Adrenal gland (tissue), 12 donors: ENCODE results near the gene RGL1. TPM values are rescaled to one million over a fixed set of nuclear protein-coding genes. Genes with fewer than 3 reads are reported as not detected.
A peak's percentile ranks its signal among the peaks of the same experiment; 100 is the strongest.

Source experiments
- DNase-seq, 7 donors: peaks; one replicate each; pipeline ENCODE4 v3.0.0-alpha.2; 2019 to 2020
- H3K27ac ChIP-seq, 5 donors: fragments of 200-600 bp; sonication (generic) in 4 of 5; 1 replicate in 3 of 5; 2 replicates in 2 of 5; pipeline versions ENCODE4 v1.5.1 to v1.8.0; 2016 to 2020; ENCODE audit warnings: mild to moderate bottlenecking in 1 of 5
- H3K27me3 ChIP-seq: fragments of 200-600 bp; 2 replicates; pipeline ENCODE4 v1.8.0; 2021
- H3K36me3 ChIP-seq, 2 donors: fragments of 200-600 bp; replicated peaks in 1 of 2; 1 replicate in 1 of 2; 2 replicates in 1 of 2; pipeline versions ENCODE4 v1.5.1 to v1.8.0; 2018 to 2022
- H3K4me1 ChIP-seq, 2 donors: fragments of 200-600 bp; replicated peaks in 1 of 2; 1 replicate in 1 of 2; 2 replicates in 1 of 2; pipeline versions ENCODE4 v1.5.1 to v1.8.0; 2018 to 2021
- H3K4me3 ChIP-seq, 4 donors: fragments of 200-600 bp; sonication (generic) in 3 of 4; one replicate each; pipeline ENCODE4 v1.5.1; 2016 to 2018
- H3K9me3 ChIP-seq, 3 donors: fragments of 200-600 bp; sonication (generic) in 1 of 3; replicated peaks in 1 of 3; 1 replicate in 2 of 3; 2 replicates in 1 of 3; pipeline versions ENCODE4 v1.5.1 to v1.8.0; 2016 to 2021
- POLR2A ChIP-seq, 2 donors: fragments of 450-650 bp; IDR thresholded peaks; one replicate each; pipeline ENCODE4 v1.6.1; 2017; ENCODE audit warnings: antibody characterized with exemption in 2 of 2, mild to moderate bottlenecking in 2 of 2, moderate library complexity in 1 of 2
- WGBS, 4 donors: extraction: QIAGEN DNeasy Blood & Tissue Kit in 2 of 4; methylation state at CpG; one replicate each; pipeline versions ENCODE4 v1.1.5 to v1.1.7; 2013 to 2017; 5-methylcytosine and 5-hydroxymethylcytosine counted together
- intact Hi-C, 2 donors: fragments of 100-400 bp; cut with DNase I; formaldehyde crosslinking; loops; one replicate each; pipeline versions ENCODE4 v1.14.1 to v1.15.0; 2022 to 2023
- polyA plus RNA-seq, 3 donors: library from polyadenylated mRNA; stranded (reverse); fragments of 200-250 nt in 2 of 3; fragments of 350-450 nt in 1 of 3; fragmentation: Illumina TruSeq in 1 of 3; extraction: RNeasy Lipid Tissue Mini Kit (QIAGEN cat#74804) in 1 of 3; gene quantifications; one replicate each; pipeline ENCODE4 v1.2.3, GENCODE V29; 2013 to 2014
- total RNA-seq, 9 donors: library from RNA; depleted of rRNA in 4 of 9; stranded (reverse); fragments of >200 nt in 4 of 9; fragments of 120-200 nt in 1 of 9; fragmentation: NEBNext Ultra II Directional in 1 of 9; extraction: Animal tissue kit (Norgen Biotek cat#: 25700) in 1 of 9; gene quantifications; one replicate each; pipeline versions ENCODE4 v1.1.0 to v1.2.4, GENCODE V29; 2013 to 2023
- TF ChIP-seq, protein P1 (sequence below), 6 experiments: fragments of 450-650 bp in 4 of 6; fragments of 200-600 bp in 2 of 6; sonication (generic) in 1 of 6; IDR thresholded peaks; 1 replicate in 5 of 6; 2 replicates in 1 of 6; pipeline versions ENCODE4 v1.5.1 to v1.8.0; 2016 to 2021; ENCODE audit warnings: antibody characterized with exemption in 6 of 6, mild to moderate bottlenecking in 2 of 6, moderate library complexity in 1 of 6
- donor health status: healthy with polysubstance abuse.
- donor health status: Bipolar disorder and iron deficiency.
- donor health status: DM: yes; HTN: yes; CAD: no.
- donor health status: DM: no; HTN: no; CAD: no.
- donor health status: DM: no; HTN: no; CAD: no.
- donor health status: DM: yes; HTN: yes; CAD: no.

The RGL1 gene
- total and polyA plus RNA-seq, 12 donors, result 15.5 to 76.9 (median 34.9) TPM

DNA sequence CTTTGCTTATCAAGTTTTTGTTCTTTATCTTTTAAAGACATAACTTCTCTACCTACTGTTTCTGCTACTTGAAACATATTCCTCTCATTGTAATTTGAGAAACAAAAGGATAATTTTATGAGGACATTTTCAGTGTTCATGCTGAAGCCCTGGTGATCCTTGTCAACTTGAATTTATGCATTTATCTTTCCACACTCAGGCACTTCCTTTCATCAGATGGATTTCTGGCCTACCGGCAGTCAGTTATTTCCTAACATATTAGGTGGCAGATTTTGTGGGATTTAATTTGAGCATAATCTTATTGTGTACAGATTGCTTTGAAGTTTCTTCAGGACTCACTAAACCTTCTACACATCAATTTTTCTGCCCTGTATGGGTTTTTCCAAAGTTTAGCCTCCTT lies 75.0 kb downstream of the RGL1 start:
- intact Hi-C loops, result no loop called here
- no peak for TF ChIP-seq POLR2A (IDR thresholded peaks at IDR 0.05)
- TF ChIP-seq, protein P1, sequence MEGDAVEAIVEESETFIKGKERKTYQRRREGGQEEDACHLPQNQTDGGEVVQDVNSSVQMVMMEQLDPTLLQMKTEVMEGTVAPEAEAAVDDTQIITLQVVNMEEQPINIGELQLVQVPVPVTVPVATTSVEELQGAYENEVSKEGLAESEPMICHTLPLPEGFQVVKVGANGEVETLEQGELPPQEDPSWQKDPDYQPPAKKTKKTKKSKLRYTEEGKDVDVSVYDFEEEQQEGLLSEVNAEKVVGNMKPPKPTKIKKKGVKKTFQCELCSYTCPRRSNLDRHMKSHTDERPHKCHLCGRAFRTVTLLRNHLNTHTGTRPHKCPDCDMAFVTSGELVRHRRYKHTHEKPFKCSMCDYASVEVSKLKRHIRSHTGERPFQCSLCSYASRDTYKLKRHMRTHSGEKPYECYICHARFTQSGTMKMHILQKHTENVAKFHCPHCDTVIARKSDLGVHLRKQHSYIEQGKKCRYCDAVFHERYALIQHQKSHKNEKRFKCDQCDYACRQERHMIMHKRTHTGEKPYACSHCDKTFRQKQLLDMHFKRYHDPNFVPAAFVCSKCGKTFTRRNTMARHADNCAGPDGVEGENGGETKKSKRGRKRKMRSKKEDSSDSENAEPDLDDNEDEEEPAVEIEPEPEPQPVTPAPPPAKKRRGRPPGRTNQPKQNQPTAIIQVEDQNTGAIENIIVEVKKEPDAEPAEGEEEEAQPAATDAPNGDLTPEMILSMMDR (IDR thresholded peaks at IDR 0.05), result no peak

DNA sequence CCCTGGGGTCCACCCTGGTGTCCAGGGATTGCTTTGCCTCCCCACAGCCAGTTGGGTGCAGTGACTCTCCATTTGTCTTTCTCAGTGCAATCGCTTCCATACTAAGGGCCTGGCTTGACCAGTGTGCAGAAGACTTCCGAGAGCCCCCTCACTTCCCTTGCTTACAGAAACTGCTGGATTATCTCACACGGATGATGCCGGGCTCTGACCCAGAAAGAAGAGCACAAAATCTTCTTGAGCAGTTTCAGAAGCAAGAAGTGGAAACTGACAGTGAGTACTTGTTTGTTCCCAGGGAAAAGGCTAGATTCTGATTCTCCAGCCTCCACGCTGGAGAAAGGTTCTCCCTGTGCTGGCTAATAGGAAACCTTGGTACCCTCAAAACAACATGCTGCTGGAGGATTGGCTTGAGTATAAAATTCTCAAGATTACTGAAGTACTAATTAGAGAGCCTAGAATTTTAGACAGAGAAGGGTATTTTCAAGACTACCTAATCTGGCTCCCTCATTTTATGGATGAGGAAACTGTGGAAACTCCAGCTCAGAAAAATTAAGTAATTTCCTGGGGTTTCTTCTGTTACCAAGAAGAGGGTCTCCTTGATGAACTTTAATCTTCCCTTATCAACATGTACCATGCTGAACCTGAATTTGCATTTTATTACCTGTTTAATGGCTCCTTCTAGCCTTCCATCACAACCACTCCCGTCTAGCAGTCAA lies 75.8 kb downstream of the RGL1 start:
- H3K4me3 ChIP-seq, result no peak overlapping the region
- no peak for TF ChIP-seq POLR2A (IDR thresholded peaks at IDR 0.05)
- TF ChIP-seq, protein P1 (IDR thresholded peaks at IDR 0.05), result no peak
- peaks cover 0 to 18% of the 10 kb centered on the region in 2 donors for H3K36me3 ChIP-seq
- no peaks in the 10 kb centered on the region for H3K27me3 ChIP-seq
- DNase-seq, result no peak
- H3K4me1 ChIP-seq, result peaks cover 20 to 67% of the 10 kb centered on the region in 2 donors
- intact Hi-C loops, result no loop called here
- no peaks in the 10 kb centered on the region for H3K9me3 ChIP-seq
- peak overlapping the region in 2 of 5 donors; percentile 28 to 61 for H3K27ac ChIP-seq
- WGBS, 4 donors, result 77 to 89% (median 83%) methylated on average over 6 of the region's 6 CpGs

More for the DNA sequence above, 75.0 kb downstream of the RGL1 start:
- H3K9me3 ChIP-seq, result no peaks in the 10 kb centered on the region
- H3K27me3 ChIP-seq, result no peaks in the 10 kb centered on the region
- 37 to 51% (median 41%) methylated on average over 1 of the region's 1 CpG for WGBS, 4 donors
- peaks cover 23 to 68% of the 10 kb centered on the region in 2 donors for H3K4me1 ChIP-seq
- DNase-seq, result no peak
- no peak overlapping the region for H3K4me3 ChIP-seq
- peaks cover 0 to 12% of the 10 kb centered on the region in 2 donors for H3K36me3 ChIP-seq
- peak overlapping the region in 1 of 5 donors; percentile 51 for H3K27ac ChIP-seq

DNA sequence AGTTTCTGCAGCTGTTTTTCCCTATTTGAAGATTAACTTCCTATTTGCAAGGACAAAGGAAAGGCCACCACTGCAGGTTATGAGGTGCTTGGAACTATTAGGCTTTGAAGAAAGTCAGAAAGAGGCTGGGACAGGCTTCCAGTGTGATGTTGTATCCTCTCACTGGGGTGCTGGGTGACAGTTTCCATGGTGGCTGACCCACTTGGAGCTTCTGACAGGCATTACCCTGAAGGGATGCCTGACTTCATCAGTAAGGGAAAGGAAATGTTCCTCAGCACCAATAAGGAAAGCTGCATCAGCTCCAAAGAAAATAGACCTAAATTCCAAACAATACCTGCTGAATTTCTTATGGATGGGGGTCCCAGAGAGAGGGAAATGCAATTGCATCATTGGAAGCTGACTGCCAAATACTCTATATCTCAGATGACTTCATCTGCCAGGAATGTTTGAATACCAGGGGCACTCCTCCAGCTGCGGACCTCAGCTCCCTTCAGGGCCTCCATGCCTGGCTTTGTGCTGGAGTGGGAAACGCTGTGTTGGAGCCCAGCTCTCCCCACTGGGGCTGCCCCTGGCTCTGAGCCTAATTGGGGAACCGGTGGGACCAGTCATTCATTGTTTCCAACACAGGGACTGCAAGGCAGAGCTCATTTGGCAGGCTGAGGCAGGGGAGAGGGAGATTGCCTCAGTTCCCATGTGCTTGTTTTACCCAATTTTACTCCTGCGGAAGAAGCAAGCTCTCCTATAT lies 76.6 kb downstream of the RGL1 start:
- TF ChIP-seq, protein P1 (IDR thresholded peaks at IDR 0.05), result no peak
- TF ChIP-seq POLR2A (IDR thresholded peaks at IDR 0.05), result no peak
- peaks cover 12 to 62% of the 10 kb centered on the region in 2 donors for H3K4me1 ChIP-seq
- WGBS, 4 donors, result 48 to 56% (median 53%) methylated on average over 4 of the region's 4 CpGs
- intact Hi-C loops, result no loop called here
- H3K9me3 ChIP-seq, result no peaks in the 10 kb centered on the region
- no peak overlapping the region for H3K4me3 ChIP-seq
- H3K36me3 ChIP-seq, result peaks cover 0 to 18% of the 10 kb centered on the region in 2 donors
- peak in 6 of 7 donors; percentile 43 to 70 (median 52) for DNase-seq
- peak overlapping the region in 2 of 5 donors; percentile 42 to 61 for H3K27ac ChIP-seq
- H3K27me3 ChIP-seq, result no peaks in the 10 kb centered on the region

DNA sequence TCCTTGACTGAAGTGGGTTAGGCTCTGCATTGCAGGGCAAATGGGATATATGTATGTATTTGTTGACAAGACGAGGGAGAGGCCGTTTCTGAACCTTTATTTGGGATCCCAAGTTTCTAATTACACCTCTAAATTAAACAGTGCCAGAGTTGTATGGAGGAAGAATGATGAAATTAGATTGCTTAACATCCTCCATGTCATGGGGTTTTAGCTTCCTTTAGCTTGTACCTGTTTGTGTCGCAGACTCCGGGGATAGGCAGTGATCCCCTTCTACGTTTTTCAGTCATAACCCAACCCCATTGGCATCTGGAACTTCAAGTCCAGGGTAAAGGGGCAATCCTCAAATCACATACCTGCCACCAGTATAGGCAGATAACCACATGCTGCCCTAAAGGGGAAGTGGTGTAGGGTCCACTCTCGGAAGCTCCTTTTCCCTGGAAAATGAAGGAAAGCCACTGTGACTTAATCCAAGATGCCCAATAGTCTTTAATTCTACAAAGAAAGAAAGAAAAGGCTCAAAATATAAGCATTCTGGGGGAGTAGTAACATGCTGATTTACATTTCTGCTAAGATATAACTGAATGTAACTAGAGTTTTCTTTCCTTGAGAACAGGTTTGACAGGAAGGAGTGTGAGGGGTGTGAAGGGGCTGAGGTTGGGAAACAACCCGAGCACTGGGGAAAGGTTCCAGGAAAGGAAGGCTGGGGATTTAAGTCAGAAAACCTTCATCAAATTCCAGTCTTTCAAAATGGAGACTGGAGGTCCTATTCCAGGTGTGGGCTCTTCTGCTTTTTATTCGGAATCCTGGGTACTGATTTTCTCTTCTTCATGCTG lies 77.6 kb downstream of the RGL1 start:
- WGBS, 4 donors, result 69 to 75% (median 74%) methylated on average over 8 of the region's 8 CpGs
- intact Hi-C loops, result no loop called here
- Histone ChIP-seq H3K4me1 (peaks cover 2 to 54% of the 10 kb centered on the region in 2 donors), H3K9me3 (no peaks in the 10 kb centered on the region), H3K36me3 (peaks cover 0 to 18% of the 10 kb centered on the region in 2 donors), H3K27ac (peak overlapping the region in 2 of 5 donors; percentile 42 to 61), H3K27me3 (no peaks in the 10 kb centered on the region), H3K4me3 (no peak overlapping the region)
- DNase-seq, result no peak
- TF ChIP-seq, protein P1 (IDR thresholded peaks at IDR 0.05), result no peak
- no peak for TF ChIP-seq POLR2A (IDR thresholded peaks at IDR 0.05)
